K562 (cell line): ENCODE data around the gene BCAS1. TPM values are rescaled to one million over a fixed set of nuclear protein-coding genes. Genes with fewer than 3 reads are reported as not detected.
A peak's percentile ranks its signal among the peaks of the same experiment; 100 is the strongest.

Source experiments
- AFF4 ChIP-seq: sonication (generic); formaldehyde crosslinking; IDR thresholded peaks from 2 replicates; pipeline ENCODE4 v1.8.0; 2023; ENCODE audit warnings: mild to moderate bottlenecking, missing genetic modification reagents
- ARNT ChIP-seq, 2 experiments: fragments of 450-650 bp; IDR thresholded peaks; 2 replicates each; pipeline ENCODE4 v1.6.1; 2016; ENCODE audit warnings: mild to moderate bottlenecking in 1 of 2
- BMI1 ChIP-seq: fragments of 150-350 bp; IDR thresholded peaks from 2 replicates; pipeline ENCODE4 v1.6.1; 2014; ENCODE audit warnings: low read length
- EHMT2 ChIP-seq: fragments of 450-650 bp; IDR thresholded peaks from 2 replicates; pipeline ENCODE4 v1.6.1; 2018; ENCODE audit warnings: antibody characterized with exemption
- GABPA ChIP-seq: fragments of 200-800 bp; sonication (Bioruptor generic); conservative IDR thresholded peaks from 2 replicates; pipeline ENCODE4 v1.6.1; 2016; ENCODE audit warnings: low read depth, missing genetic modification characterization, missing compliant biosample characterization
- HEY1 ChIP-seq: fragments of 250-450 bp; sonication (Bioruptor Pico); IDR thresholded peaks from 2 replicates; pipeline ENCODE4 v1.5.0; 2020; ENCODE audit warnings: mild to moderate bottlenecking, moderate library complexity, borderline replicate concordance
- IRF9 ChIP-seq: fragments of 450-650 bp; IDR thresholded peaks from 2 replicates; pipeline ENCODE4 v1.6.1; 2016; ENCODE audit warnings: missing biosample characterization, missing genetic modification characterization
- JUND ChIP-seq, 2 experiments: IDR thresholded peaks; 2 replicates in 1 of 2; 3 replicates in 1 of 2; pipeline ENCODE4 v1.6.1; 2011; ENCODE audit warnings: borderline replicate concordance in 2 of 2, low read depth in 2 of 2, low read length in 2 of 2, improper control_type of control experiment in 1 of 2, missing biosample characterization in 1 of 2, missing genetic modification characterization in 1 of 2, missing genetic modification reagents in 1 of 2
- KLF13 ChIP-seq: fragments of 450-650 bp; IDR thresholded peaks from 2 replicates; pipeline ENCODE4 v1.6.1; 2016; ENCODE audit warnings: missing genetic modification characterization, low read depth, mild to moderate bottlenecking, missing compliant biosample characterization, moderate library complexity, borderline replicate concordance
- NFE2 ChIP-seq: IDR thresholded peaks from 2 replicates; pipeline ENCODE4 v1.6.1; 2014; ENCODE audit warnings: antibody characterized with exemption, low read depth
- NRF1 ChIP-seq, 2 experiments: fragments of 450-650 bp; IDR thresholded peaks in 1 of 2; conservative IDR thresholded peaks in 1 of 2; 2 replicates each; pipeline ENCODE4 v1.6.1; 2014; ENCODE audit warnings: mild to moderate bottlenecking in 2 of 2
- RBM15 ChIP-seq: fragments of 200-400 bp; formaldehyde crosslinking; IDR thresholded peaks from 2 replicates; pipeline ENCODE4 v1.6.1; 2018; ENCODE audit warnings: mild to moderate bottlenecking, low read length, moderate library complexity; ENCODE audit not compliant: insufficient read depth
- SP1 ChIP-seq: sonication (generic); formaldehyde crosslinking; IDR thresholded peaks from 2 replicates; pipeline ENCODE4 v1.8.1; 2022; ENCODE audit warnings: mild to moderate bottlenecking, missing genetic modification reagents
- TARDBP ChIP-seq: fragments of 450-650 bp; IDR thresholded peaks from 2 replicates; pipeline ENCODE4 v1.6.1; 2016
- TRIM28 ChIP-seq: fragments of 450-650 bp; IDR thresholded peaks from 2 replicates; pipeline ENCODE4 v1.6.1; 2017
- ZNF57 ChIP-seq: fragments of 450-650 bp; formaldehyde crosslinking; IDR thresholded peaks from 2 replicates; pipeline ENCODE4 v1.4.0; 2020; ENCODE audit warnings: mild to moderate bottlenecking, moderate library complexity
- ZNF696 ChIP-seq: fragments of 250-450 bp; sonication (Bioruptor Pico); conservative IDR thresholded peaks from 2 replicates; pipeline ENCODE4 v1.4.0; 2020; ENCODE audit warnings: mild to moderate bottlenecking, moderate library complexity
- ZNF75A ChIP-seq: fragments of 450-650 bp; formaldehyde crosslinking; IDR thresholded peaks from 2 replicates; pipeline ENCODE4 v1.4.0; 2020; ENCODE audit warnings: mild to moderate bottlenecking
- polyA plus RNA-seq, 8 experiments: library from polyadenylated mRNA; depleted of rRNA in 4 of 8; stranded (reverse) in 5 of 8; unstranded in 3 of 8; fragments of >200 nt; fragmentation: Nextera tagmentation in 2 of 8; fragmentation: Illumina TruSeq in 1 of 8; extraction: Ambion mirVana in 2 of 8; extraction: Trizol in 1 of 8; gene quantifications; 2 replicates each; pipeline versions ENCODE4 v1.2.1 to v1.2.3, GENCODE V29; 2011 to 2014; ENCODE audit warnings: inconsistent platforms in 1 of 8, missing spikeins in 1 of 8
- total RNA-seq, 7 experiments: library from RNA; depleted of rRNA in 6 of 7; stranded (reverse); fragments of >200 nt in 6 of 7; fragmentation: Illumina TruSeq in 2 of 7; extraction: Trizol in 2 of 7; gene quantifications; 2 replicates each; pipeline versions ENCODE4 v1.2.1 to v1.2.3, GENCODE V29; 2011 to 2021; ENCODE audit warnings: low replicate concordance in 1 of 7
- TF ChIP-seq, protein P1 (sequence below), 2 experiments: fragments of 450-650 bp; conservative IDR thresholded peaks; 2 replicates each; pipeline ENCODE4 v1.6.1; 2017; ENCODE audit warnings: mild to moderate bottlenecking in 2 of 2, moderate library complexity in 2 of 2
- TF ChIP-seq, protein P2 (sequence below): IDR thresholded peaks from 2 replicates; pipeline ENCODE4 v1.6.1; 2016; ENCODE audit warnings: missing genetic modification characterization, missing compliant biosample characterization

Gene BCAS1
- total and polyA plus RNA-seq, 9 of the 15 experiments (the other 6 are each of a cell fraction or from before 2014, with no cell fraction given), result 0.18 to 2.3 (median 0.93) TPM

DNA sequence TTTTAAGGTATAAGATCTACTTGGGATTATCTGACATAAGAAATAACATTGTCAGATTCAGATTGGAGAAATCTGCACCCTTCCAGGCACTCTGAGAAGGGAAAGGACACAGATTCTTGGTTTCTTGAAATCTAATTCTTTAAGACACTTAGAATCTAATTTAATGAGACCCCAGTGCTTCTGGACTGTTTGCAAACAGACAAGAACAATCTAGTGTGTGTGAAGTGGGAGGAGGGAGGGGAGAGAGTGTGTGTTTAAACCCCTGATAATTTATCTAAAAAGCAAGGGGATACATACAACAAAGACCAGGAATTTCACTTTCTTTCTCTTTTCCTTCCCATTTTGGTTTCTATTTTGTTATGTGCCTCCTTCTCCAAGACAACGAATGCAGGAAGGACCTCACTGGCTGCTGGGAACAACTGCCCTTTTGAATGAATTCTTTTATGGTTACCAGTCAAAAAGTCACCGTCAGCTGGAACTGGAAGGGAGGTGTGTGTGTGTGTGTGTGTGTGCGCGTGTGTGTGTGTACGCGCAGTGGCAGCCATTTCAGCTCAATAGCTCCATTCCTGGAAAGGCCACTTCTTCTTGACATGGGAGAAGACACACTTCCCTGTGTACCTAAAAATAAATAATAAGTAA lies 129.4 kb downstream of the BCAS1 start (continued):
- TF ChIP-seq, protein P1, sequence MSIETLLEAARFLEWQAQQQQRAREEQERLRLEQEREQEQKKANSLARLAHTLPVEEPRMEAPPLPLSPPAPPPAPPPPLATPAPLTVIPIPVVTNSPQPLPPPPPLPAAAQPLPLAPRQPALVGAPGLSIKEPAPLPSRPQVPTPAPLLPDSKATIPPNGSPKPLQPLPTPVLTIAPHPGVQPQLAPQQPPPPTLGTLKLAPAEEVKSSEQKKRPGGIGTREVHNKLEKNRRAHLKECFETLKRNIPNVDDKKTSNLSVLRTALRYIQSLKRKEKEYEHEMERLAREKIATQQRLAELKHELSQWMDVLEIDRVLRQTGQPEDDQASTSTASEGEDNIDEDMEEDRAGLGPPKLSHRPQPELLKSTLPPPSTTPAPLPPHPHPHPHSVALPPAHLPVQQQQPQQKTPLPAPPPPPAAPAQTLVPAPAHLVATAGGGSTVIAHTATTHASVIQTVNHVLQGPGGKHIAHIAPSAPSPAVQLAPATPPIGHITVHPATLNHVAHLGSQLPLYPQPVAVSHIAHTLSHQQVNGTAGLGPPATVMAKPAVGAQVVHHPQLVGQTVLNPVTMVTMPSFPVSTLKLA (conservative IDR thresholded peaks at IDR 0.05), result no peak
- TF ChIP-seq TRIM28, result no peak
- TF ChIP-seq HEY1, result no peak
- TF ChIP-seq EHMT2, result 0 out of 2 replicates have a peak, but pooled peaks have one; percentile 63
- TF ChIP-seq KLF13 (tag), result no peak
- TF ChIP-seq SP1, result no peak
- TF ChIP-seq NRF1 (conservative IDR thresholded peaks at IDR 0.05 in 1 of 2, IDR thresholded peaks at IDR 0.05 in 1 of 2), result 0 out of 4 replicates have a peak, but pooled peaks of 1 of the 2 experiments have one; percentile 35
- TF ChIP-seq ZNF696 (CRISPR knock-in tag), result no peak
- no peak for TF ChIP-seq ZNF75A
- TF ChIP-seq, protein P2, sequence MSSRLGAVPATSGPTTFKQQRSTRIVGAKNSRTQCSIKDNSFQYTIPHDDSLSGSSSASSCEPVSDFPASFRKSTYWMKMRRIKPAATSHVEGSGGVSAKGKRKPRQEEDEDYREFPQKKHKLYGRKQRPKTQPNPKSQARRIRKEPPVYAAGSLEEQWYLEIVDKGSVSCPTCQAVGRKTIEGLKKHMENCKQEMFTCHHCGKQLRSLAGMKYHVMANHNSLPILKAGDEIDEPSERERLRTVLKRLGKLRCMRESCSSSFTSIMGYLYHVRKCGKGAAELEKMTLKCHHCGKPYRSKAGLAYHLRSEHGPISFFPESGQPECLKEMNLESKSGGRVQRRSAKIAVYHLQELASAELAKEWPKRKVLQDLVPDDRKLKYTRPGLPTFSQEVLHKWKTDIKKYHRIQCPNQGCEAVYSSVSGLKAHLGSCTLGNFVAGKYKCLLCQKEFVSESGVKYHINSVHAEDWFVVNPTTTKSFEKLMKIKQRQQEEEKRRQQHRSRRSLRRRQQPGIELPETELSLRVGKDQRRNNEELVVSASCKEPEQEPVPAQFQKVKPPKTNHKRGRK (tag), result no peak
- no peak for TF ChIP-seq ARNT (IDR thresholded peaks at IDR 0.05)
- no peak for TF ChIP-seq ZNF57
- no peak for TF ChIP-seq TARDBP
- TF ChIP-seq RBM15, result no peak
- 0 out of 2 replicates have a peak, but pooled peaks have one; percentile 5 for TF ChIP-seq JUND (IDR thresholded peaks at IDR 0.05; ENCODE audit: borderline replicate concordance, low read depth, low read length)
- TF ChIP-seq JUND (tag; IDR thresholded peaks at IDR 0.05; ENCODE audit: borderline replicate concordance, low read depth, low read length), result no peak; the same call in 2 of the 3 replicates
- no peak for TF ChIP-seq IRF9 (tag)
- TF ChIP-seq GABPA (tag), result 0 out of 2 replicates have a peak, but pooled peaks have one; percentile 15
- no peak for TF ChIP-seq NFE2
- TF ChIP-seq AFF4 (CRISPR knock-in tag), result no peak
- TF ChIP-seq BMI1, result no peak
